ENCODE measurements around the gene KCTD21.

The KCTD21 gene

DNA sequence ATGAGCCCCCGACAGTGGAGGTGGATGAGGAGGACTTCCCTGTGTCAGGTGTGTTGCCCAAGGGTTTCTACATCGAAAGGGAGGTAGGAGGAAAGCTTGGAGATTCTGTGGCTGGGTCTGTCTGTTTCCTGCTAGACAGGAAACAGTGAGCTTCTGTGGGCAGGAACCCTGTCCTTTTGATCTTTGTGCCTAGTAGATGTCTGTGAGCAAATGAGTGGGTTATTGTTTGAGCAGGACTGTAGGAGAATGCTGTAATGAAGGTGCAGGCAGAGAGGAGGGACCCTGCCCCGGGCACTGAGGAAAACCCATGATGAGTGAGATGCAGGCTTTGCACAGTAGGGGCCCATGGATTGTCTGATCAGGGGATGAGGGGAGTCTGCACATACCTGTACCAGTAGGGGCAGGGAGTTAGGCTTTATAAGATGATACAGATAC lies 14.3 kb upstream of the KCTD21 start:
- DNase-seq (ENCODE audit: insufficient read length, low spot score) (no peak), FAIRE-seq (no peak)

DNA sequence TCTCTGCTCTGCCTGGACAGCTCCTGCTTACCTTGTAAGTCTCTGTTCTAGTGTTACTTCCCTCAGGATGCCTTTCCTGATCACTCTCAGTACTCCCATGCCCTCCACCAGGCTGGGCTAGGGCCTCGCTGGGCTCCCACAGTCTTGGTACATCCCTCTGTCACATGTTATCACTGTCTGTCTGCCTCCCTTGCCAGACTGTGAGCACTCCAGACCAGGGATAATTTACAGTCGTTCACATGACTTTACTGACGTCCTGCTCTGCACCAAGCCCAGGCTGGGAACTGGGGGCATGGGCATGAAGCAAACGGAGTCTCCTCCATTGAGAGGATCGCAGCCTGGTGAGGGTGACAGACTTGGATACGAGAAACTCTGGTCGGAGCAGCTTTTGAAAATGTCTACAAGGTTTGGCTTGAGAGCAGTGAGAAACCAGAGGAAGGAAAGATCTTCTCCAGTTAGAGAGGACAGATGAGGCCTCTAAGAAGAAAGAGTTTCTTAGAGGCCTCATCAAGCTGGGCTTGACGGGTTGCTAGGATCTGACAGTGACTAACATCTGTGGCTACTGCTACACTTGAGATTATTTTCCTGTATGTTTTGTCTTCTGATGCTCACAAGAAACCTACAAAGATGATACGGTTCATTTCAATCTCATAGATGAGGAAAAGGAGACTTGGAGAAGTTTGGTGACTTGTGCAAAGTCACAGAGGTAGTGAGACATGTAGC lies 12.8 kb upstream of the KCTD21 start:
- FAIRE-seq (no peak), DNase-seq (ENCODE audit: insufficient read length, low spot score) (no peak)

DNA sequence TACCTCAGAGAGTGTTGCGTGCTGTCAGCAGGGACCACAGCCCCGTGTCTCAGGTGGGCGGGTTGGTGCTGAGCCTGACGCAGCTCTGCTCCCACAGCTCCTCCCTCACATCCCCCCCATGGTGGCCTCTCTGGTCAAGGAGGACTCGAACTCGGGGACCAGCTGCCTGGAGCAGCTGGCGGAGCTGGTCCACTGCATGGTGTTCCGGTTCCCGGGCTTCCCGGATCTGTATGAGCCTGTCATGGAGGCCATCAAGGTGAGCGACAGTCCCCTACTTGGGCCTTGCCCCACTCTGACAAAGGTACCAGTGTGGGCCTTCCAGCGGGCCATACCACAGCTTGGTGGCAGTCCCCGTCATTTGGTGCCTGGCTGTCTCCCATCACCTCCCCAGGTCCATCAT lies 12.1 kb upstream of the KCTD21 start:
- FAIRE-seq: no peak
- no peak for DNase-seq (ENCODE audit: insufficient read length, low spot score)

DNA sequence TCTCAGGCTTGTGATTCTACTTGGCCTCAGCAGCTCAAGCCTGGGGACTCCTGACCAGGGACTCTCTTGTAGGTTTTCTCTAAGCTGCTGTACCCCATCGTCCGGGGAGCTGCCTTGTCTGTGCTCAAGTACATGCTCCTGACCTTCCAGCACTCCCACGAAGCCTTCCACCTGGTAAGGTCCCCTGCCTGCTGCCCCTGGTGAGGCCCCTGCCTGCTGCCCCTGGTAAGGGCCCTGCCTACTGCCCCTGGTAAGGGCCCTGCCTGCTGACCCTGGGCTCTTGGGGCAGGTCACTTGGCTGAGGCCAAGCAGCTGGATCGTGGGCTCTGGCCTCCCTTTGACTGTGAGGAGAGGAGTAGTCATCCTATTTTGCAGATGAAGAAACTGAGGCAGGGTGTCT lies 11.6 kb upstream of the KCTD21 start:
- no peak for DNase-seq (ENCODE audit: insufficient read length, low spot score)
- no peak for FAIRE-seq

DNA sequence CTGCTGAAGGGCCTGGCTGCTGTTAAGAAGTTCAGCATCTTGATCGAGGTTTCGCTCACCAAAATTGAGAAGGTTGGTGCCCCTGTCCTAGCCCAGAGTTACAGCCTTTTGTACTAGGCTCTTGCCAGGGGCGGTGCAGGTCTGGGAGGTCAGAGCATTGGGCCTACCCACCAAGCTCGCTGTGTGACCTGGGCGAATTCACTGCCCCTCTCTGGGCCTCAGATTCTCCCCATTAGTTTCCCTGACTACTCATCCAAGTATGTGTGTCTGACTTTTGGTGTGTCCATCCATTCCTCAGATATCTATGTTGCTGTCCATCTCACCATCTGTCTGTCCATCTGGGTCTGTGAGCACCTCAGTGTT lies 11.2 kb upstream of the KCTD21 start:
- no peak for FAIRE-seq
- DNase-seq (ENCODE audit: insufficient read length, low spot score): no peak

DNA sequence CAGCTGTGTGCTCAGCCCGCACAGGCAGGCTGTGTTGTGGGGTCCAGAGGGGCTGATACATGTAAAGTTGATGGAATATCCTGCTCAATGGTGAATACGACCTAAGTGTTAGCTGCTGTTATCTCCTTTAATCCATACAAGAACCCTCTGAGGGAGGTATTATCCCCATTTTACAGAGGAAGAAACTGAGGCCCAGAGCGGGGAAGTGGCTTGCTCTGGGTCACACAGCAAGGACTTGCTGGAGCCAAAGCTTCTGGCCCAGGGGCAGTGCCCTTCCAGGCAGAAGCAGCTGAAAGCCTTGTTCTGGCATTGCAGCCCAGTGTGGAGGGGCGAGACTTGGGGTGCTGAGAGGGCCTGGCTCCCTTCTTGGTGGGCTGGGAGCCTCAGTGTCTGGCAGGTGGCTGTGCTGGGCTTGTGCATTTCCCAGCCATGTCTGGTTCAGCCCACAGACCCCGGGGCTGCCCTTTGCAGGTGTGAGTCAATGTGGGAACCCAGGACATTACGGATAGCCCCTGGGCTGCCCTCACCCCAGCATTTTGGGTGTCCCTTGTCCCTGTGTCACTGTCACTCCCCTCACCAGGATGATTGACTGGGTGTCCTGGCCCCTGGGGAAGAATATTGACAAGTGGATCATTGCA lies 10.7 kb upstream of the KCTD21 start:
- DNase-seq (ENCODE audit: insufficient read length, low spot score): no peak

DNA sequence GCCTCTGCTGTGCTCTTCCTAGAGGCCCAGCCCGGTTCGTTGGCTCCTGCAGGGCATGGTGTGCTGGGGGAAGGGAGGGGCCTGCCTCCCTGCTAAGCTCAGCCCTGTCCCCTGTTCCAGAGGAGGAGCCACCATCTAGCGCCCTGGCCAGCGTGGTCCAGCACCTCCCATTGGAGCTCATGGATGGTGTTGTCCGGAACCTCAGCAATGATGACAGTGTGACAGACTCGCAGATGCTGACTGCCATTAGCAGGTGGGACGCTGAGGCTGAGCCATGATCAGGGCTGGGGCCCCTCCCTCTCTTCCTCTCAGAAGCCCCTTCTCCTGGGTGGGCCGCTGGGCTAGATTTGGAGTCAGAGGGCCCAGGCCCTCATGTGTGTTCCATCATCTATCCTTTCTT lies 9.4 kb upstream of the KCTD21 start:
- FAIRE-seq: no peak

More for the DNA sequence above, 10.7 kb upstream of the KCTD21 start:
- FAIRE-seq: no peak

DNA sequence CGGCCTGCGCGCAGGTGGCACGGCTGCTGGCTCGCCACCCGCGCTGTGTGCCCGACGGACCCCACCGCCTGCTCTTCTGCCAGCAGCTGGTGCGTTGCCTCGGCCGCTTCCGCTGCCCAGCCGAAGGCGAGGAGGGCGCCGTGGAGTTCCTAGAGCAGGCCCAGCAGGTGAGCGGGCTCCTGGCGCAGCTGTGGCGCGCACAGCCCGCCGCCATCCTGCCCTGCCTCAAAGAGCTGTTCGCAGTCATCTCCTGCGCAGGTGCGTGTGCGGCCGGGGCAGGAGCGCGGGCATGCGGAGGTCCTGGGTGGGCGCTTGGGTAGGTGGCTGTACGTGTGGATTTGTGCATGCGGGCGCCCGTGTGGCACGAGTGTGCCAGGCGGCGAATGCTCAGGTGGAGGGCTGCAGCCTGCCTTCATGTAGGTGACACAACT lies 8.2 kb upstream of the KCTD21 start:
- DNase-seq (ENCODE audit: insufficient read length, low spot score): no peak
- no peak for FAIRE-seq

More for the DNA sequence above, 9.4 kb upstream of the KCTD21 start:
- DNase-seq (ENCODE audit: insufficient read length, low spot score): no peak

DNA sequence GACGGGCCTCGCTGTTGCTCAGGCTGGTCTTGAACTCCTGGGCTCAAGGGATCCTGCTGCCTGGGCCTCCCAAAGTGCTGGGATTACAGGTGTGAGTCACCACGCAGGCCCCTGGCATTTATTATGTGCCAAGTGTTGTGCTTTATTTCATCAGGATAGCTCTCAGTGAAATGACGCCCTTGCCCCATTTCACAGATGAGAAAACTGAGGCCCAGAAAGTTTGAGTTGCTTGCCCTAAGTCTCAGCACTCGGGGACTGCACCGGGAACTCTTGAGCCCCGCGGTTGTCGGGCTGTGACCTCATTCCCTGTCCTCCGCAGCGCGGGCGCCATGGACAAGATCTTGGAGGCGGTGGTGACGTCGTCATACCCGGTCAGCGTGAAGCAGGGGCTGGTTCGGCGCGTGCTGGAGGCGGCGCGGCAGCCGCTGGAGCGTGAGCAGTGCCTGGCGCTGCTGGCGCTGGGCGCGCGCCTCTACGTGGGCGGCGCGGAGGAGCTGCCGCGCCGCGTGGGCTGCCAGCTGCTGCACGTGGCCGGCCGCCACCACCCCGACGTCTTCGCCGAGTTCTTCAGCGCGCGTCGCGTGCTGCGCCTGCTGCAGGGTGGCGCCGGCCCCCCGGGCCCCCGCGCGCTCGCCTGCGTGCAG lies 7.6 kb upstream of the KCTD21 start:
- DNase-seq (ENCODE audit: insufficient read length, low spot score) (no peak), FAIRE-seq (no peak)

DNA sequence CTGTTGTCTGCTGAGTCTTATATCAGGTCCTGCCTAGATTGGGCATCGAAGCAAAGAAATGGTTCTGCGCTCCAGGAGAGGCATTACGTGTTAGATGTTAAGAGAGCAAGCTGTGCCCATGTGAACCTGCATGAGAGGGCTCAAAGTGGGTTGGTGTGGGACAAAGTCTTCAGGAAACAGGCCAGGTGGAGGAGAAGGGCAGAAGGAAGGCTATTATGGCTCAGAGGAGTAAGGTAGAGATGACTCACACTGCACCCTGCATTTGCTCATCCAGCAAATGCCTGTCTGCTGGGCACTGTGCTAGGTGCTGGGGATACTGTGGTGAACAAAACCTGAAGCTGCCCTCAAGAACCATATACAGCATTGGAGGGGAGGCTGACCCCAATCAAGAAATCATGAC lies 6.1 kb upstream of the KCTD21 start:
- DNase-seq (ENCODE audit: insufficient read length, low spot score) (no peak), FAIRE-seq (peak; percentile 13)

DNA sequence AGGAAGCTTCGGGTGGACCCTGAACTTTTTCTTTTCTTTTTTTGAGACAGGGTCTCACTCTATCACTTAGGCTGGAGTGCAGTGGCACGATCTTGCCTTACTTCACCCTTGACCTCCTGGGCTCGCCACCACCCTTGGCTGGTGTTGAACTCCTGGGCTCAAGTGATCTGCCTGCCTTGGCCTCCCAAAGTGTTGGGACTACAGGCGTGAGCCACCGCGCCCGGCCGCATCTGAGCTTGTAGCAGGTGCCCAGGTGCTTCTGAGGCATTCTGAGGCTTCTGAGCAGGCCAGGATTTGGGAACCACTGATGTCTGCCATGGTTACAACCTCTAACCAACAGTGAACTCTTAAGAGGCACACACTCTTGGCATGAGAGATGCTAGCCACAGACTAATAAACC lies 5.4 kb upstream of the KCTD21 start:
- DNase-seq (ENCODE audit: insufficient read length, low spot score) (no peak), FAIRE-seq (no peak)

DNA sequence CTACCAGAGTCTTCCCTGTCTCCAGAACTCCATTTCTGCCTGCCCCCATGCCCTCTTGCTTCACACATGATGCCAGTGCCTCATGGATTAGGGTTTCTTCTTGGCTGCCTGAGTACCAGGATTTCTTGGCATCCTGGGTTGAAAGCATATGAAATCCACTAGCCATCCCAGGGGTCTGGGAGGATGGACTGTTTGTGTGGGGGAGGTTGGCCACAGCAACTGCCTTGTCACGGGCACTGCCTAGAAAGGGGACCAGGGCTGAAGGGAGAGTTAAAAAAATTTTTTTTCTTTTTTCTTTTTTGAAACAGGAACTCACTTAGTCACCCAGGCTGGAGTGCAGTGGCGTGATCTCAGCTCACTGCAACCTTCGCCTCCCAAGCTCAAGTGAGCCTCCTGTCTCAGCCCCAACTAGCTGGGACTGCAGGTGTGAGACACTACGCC lies 4.5 kb upstream of the KCTD21 start:
- no peak for DNase-seq (ENCODE audit: insufficient read length, low spot score)
- FAIRE-seq: no peak

DNA sequence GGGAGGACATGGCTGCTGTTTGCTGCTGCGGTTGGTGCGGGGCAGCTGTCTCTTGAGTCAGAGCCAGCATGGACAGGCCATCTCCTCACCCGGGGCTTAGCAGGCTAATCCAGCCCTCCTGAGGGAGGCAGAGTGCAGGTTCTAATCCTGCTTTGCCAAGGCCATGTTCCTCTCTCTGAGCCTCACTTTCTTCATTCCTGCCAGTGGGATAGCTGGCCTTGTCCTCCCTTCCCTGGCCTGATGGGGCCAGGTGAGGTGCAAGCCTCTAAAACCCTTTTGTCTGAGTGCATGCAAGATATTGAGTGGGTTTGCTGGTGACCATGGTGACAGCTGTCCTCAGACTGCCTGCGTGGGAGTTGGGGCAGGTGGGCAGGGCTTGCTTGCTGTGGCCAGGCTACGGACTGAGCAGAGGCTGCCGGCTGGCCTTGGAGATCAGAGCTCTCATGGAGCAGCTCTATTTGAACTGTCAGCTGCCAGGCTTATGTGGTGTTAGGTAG lies 3.8 kb upstream of the KCTD21 start:
- FAIRE-seq (peak; percentile 28), DNase-seq (ENCODE audit: insufficient read length, low spot score) (no peak)

DNA sequence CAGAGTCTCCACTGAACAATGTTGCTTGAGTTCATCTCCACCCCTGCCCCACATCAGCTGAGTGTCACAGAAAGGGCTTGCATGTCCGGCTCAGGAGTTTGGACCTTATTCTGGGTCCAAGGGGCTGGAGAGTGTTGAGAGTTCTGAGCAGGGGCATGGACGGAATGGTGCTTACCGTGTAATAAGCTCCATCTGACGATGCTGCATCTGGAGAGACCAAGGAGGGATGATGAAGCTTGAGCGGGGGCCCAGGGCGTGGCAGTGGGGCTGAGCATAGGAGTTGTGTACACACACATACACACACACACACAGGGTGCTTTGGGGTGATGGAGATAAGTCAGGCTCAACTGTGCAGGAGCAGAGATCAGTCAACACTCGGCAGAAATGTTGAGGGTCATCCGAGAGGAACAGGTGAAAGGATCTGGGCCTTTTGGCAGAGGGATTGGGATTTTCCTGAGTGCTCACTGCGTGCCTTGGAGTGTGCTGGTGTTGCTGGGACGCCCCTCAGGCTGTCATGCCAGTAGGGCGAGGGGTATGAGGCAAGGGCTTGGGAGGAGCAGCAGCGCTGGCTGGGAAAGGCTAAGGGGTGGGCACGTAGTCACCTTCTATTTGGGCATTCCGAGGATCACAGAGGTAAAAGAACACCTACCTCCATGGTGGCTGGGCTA lies 2.6 kb upstream of the KCTD21 start:
- DNase-seq (ENCODE audit: insufficient read length, low spot score): no peak
- FAIRE-seq: no peak

DNA sequence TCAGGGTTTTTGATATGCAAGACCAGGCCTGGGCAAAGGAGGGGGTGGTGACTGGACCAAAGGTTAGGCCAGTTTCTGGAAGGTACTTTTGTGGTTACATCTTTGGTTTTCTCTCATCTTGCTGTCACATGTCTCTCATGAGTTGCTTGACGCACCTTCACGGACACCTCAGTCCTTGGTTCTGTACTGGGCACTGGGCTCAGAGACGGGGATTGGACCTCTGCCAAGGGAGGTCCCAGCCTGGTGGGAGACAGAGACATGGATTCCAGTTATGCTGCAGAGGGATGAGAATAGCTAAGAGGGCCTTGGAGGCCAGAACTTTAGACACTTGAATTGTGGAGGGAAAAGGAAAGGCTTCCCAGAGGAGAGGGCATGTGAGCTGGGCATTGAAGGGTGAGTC lies 1.9 kb upstream of the KCTD21 start:
- no peak for FAIRE-seq

DNA sequence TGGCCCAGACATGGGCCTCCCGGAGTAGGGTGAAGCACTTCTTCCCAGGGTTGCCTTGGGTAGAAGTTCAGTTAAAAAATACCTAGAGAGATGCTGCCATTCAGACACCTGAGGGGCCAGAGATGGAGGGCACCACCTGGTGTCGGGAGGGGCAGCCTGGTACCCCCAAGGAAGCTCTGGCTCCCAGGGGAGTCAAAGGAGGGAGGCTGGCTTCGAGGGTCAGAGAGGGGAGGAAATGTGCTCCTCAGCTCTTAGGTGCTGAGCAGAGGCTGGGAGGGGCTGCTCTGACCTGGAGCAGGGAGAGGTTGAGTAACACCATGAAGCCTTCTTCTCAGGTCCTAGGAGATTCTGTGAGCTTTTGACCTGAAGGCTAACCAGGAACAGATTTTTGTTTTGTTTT lies 1.4 kb upstream of the KCTD21 start:
- FAIRE-seq (no peak), DNase-seq (ENCODE audit: insufficient read length, low spot score) (no peak)

More for the DNA sequence above, 1.9 kb upstream of the KCTD21 start:
- no peak for DNase-seq (ENCODE audit: insufficient read length, low spot score)

DNA sequence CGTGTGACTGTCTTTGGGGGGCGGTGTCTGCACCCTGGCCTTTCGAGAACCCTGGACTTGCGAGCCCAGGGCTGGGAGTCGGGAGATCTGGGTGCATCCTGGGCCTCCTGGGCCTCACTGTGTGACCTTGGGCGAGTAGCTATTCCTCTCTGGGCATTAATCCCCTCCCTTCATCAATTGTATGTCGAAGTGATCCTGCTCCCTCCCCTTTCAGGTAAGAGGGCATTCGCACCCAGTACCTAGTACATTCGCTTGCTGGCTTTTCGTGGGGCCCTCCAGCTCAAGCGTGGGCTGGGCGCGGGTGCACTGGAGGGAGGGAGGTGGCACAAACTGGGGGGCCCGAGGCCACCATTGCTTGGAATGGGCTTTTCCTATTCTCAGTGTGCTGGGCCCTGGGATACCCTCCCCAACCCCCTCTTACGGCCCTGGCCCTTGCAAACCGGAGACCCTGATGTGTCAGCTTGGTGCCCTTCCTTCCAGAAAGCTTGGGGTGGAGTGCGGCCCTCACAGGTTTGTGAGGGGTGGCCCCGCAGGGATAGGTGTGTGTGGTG lies 823 bp upstream of the KCTD21 start:
- DNase-seq (ENCODE audit: insufficient read length, low spot score): no peak
- FAIRE-seq: no peak

DNA sequence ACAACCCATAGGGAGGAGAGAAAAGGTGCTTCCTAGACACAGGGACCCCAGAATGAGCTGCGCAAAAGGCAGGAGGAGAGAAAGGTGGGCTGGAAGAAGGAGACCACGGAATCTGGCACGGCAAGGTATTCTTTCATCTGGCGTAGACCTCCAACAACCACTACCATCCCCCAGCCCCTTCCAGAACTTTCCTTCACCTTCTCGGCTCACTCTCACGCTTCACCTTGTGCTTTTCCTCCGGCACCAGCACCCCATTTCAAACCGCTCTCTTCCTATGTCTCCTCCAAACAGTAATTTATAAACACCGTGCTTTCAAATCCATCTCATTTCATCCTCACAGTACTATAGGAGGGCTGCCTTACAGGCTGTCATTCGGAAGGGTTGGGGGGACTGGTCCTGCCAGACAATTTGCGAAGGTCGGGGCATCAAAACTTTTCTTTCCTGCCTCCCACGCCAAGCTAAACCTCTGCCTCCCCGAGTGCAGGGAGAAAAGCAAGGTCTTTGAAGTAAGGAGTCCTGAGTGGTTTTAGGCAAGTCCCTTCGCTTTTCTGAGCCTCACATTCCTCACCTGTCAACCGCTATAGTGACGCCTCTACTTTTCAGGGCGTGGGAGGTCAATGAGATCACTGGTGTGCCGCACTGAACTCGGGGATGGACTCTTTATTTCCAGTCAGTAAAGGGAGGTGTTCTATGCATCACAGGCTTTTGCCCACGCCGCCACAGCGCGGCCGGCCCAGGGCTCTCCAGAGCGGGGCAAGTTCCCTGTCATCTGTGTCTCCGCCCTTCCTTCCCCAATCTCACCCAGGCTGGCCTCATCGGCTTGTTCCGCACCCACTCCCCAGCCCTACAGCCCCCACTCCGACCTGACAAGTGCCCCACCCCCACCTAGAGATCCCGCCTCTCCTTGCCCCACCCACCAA lies 800 bp downstream of the KCTD21 start:
- DNase-seq (ENCODE audit: insufficient read length, low spot score) (peak; percentile 65), FAIRE-seq (peak; percentile 9)

DNA sequence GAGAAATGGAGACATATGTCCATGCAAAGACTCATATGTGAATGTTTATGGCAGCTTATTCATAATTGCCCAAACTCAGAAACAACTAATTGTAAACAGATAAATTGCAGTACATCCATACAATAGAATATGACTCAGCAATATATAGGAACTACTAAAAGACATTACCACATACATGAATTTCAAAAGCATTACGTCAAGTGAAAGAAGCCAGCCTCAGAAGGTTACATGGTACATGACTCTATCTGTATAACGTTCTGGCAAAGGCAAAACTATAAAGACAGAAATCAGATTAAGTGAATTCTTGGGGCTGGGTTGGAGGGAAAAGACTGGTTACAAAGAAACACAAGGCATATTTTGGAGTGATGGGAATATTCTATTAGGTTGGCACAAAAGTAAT lies 7.2 kb downstream of the KCTD21 start:
- no peak for FAIRE-seq
- no peak for DNase-seq (ENCODE audit: insufficient read length, low spot score)

DNA sequence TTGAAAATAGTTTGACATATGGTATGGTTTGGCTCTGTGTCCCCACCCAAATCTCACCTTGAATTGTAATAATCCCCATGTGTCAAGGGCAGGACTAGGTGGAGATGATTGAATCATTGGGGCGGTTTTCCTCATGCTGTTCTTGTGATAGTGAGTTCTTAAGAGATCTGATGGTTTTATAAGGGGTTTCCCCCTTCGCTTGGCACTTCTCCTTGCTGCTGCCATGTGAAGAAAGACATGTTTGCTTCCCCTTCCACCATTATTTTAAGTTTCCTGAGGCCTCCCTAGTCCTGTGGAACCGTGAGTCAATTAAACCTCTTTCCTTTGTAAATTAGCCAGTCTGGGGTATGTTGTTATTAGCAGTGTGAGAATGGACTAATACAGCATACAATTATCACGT lies 7.7 kb downstream of the KCTD21 start:
- DNase-seq (ENCODE audit: insufficient read length, low spot score): no peak
- no peak for FAIRE-seq
